Memory B cell (primary cell): ENCODE results near the gene TSHZ1.
A peak's percentile ranks its signal among the peaks of the same experiment; 100 is the strongest.
"Not testable (repeated sequence)": the region's sequence is repeated elsewhere in the genome, so short reads cannot be mapped to it uniquely, and the experiment has no call there.

Experiments
- ATAC-seq: fragments of 150-1000 bp; cut with Tn5 transposase; 2 replicates; pipeline ENCODE4 v1.10.0; 2021; ENCODE audit warnings: low read depth, mild to moderate bottlenecking, moderate library complexity
- DNase-seq, 2 donors: peaks; one replicate each; pipeline ENCODE4 v3.0.0; 2022; ENCODE audit warnings: low spot score in 2 of 2
- H3K27ac Mint-ChIP-seq: one replicate; pipeline ENCODE4 v1.8.0; 2022; ENCODE audit warnings: mild to moderate bottlenecking, moderate library complexity, mixed read lengths
- H3K27me3 Mint-ChIP-seq: one replicate; pipeline ENCODE4 v1.8.0; 2022; ENCODE audit warnings: mixed read lengths
- H3K36me3 Mint-ChIP-seq: one replicate; pipeline ENCODE4 v1.8.0; 2022; ENCODE audit warnings: mild to moderate bottlenecking, mixed read lengths
- H3K4me1 Mint-ChIP-seq: one replicate; pipeline ENCODE4 v1.8.0; 2022; ENCODE audit warnings: mixed read lengths
- H3K4me3 Mint-ChIP-seq: one replicate; pipeline ENCODE4 v1.8.0; 2022; ENCODE audit warnings: mild to moderate bottlenecking, moderate library complexity, mixed read lengths
- H3K9me3 Mint-ChIP-seq: one replicate; pipeline ENCODE4 v1.8.0; 2022; ENCODE audit warnings: mixed read lengths

Gene TSHZ1

DNA sequence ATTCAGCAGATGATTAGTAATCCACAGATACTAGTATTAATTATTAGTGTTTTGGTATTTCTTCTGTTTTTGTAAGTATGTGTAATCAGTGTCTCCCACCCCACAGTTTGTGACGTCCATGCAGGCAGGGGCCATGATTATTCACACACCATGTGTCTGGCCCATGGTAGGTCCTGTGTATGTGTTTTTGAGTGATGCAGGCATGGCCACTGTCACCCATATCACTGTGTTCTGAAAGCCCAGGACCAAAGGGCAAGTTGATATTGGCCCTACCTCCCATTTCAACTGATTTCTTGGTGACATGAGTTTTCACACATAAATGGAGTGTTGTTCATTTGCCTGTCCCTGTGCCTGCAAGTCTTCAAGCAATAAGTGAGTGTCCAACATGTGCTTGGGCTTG is 104.0 kb downstream of the TSHZ1 start:
- Mint-ChIP-seq H3K4me1 (peaks cover 3% of the 10 kb centered on the region), H3K27me3 (peaks cover 18% of the 10 kb centered on the region), H3K9me3 (peaks cover 2% of the 10 kb centered on the region), H3K4me3 (no peak overlapping the region), H3K27ac (no peak overlapping the region), H3K36me3 (no peaks in the 10 kb centered on the region)
- no peak for DNase-seq
- no peak for ATAC-seq

DNA sequence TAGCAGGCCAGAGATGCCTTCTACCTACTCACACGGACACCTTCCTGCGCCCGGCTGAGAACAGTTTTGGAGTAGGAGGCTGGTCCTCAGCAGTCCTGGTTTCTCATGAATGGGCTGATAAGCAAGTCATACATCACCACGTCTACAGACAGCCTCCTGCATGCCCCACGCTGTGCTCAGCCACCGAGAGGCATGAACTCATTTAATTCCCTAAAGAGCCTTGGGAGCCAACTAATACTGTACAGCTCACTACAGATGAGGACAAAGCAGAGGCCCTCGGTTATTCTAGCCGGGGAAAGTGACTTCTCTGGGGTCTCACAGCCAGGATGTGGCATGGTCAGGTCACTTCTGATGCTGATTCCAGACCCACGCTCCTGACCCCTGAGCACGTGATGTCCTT is 105.6 kb downstream of the TSHZ1 start:
- peaks cover 3% of the 10 kb centered on the region for H3K4me1 Mint-ChIP-seq

DNA sequence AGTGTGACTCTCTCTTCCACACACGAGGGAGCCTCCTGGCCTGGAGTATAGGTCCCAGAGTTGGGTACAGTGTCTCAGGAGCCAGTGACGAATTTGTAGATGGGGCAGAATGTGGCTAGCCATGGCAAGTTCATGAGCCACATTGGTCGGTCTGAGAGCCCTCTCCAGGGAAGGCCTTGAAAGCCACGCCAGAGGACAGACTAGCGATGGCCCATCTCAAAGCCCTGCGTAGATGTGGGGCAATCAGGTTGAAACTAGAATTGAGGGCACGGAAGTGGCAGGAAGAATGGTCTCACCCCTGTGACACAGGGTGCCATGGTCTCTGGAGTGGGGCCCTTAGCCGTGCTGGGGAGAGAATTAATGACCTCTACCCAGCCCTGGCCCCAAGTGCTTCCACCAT is 106.2 kb downstream of the TSHZ1 start:
- Mint-ChIP-seq H3K9me3 (no peaks in the 10 kb centered on the region), H3K36me3 (no peaks in the 10 kb centered on the region), H3K4me3 (no peak overlapping the region), H3K4me1 (peaks cover 3% of the 10 kb centered on the region), H3K27me3 (peaks cover 13% of the 10 kb centered on the region), H3K27ac (no peak overlapping the region)
- DNase-seq (no peak), ATAC-seq (no peak)

More for the DNA sequence above, 105.6 kb downstream of the TSHZ1 start:
- H3K4me3 Mint-ChIP-seq, result no peak overlapping the region
- no peaks in the 10 kb centered on the region for H3K9me3 Mint-ChIP-seq
- DNase-seq (no peak), ATAC-seq (no peak)
- peaks cover 13% of the 10 kb centered on the region for H3K27me3 Mint-ChIP-seq
- no peak overlapping the region for H3K27ac Mint-ChIP-seq
- no peaks in the 10 kb centered on the region for H3K36me3 Mint-ChIP-seq

DNA sequence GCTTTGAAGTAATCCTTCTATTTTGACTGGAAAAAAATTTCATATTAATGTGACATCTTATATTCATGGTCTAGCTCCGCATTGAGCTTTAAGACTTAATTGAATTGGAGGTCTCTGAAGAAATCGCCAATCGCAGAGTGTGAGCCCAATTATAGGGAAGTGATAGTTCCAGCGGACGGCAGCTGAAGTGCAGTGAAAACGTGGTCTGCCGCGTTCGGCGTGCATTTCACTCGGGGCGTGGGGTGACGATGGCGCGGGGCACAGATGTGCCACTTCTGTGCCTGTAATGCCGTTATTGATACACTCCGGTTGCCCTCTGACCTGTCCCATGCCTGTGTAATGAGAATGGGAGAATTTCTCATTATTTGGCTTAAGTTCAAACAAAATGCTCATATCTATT is 106.7 kb downstream of the TSHZ1 start:
- DNase-seq, result no peak
- peaks cover 14% of the 10 kb centered on the region for H3K27me3 Mint-ChIP-seq
- H3K36me3 Mint-ChIP-seq, result no peaks in the 10 kb centered on the region
- H3K4me1 Mint-ChIP-seq, result peaks cover 3% of the 10 kb centered on the region
- peak overlapping the region; percentile 21 for H3K4me3 Mint-ChIP-seq
- H3K27ac Mint-ChIP-seq, result no peak overlapping the region
- H3K9me3 Mint-ChIP-seq, result no peaks in the 10 kb centered on the region
- peak; percentile 58 for ATAC-seq

DNA sequence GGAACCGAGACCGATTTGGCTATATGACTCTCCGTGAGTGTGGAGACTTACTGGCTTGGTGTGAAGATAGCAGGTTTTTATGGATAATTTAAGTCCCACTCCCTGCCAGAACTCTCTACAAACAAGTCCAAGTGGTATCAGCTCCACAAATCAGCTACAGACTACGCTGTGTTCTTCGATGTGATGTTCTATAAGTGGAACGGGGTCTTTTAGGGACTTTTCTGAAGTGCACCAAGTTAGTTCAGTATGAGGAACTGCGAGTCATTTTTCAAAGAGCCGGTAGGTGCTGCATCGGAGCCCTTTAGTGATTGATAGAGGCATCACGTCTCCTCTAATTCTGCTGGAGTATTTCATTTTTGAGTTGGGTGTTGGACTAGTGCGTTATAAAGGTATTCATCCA is 107.1 kb downstream of the TSHZ1 start:
- Mint-ChIP-seq H3K4me1 (peaks cover 3% of the 10 kb centered on the region), H3K4me3 (peak overlapping the region; percentile 21), H3K9me3 (no peaks in the 10 kb centered on the region), H3K36me3 (no peaks in the 10 kb centered on the region), H3K27ac (no peak overlapping the region), H3K27me3 (peaks cover 13% of the 10 kb centered on the region)
- ATAC-seq (peak; percentile 56), DNase-seq (no peak)

DNA sequence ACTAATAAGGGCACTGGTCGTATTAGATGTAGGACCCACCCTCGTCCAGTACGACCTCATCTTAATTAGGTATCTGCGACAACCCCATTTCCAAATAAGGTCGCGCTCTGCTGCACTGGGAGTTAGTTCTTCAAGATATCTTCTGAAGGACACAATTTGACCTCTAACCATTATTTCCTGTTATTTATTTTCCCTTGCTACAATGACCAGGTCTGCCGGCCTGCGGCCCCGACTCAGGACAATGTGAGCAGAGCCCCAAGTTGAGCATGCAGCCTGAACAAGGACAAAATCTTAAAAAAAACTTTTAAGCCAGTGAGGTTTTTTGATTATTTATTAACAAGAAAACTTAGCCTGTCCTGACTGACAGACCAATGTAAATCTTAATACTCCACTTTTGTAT is 109.3 kb downstream of the TSHZ1 start:
- no peak for ATAC-seq
- Mint-ChIP-seq H3K4me1 (peaks cover 3% of the 10 kb centered on the region), H3K27me3 (peaks cover 10% of the 10 kb centered on the region), H3K27ac (no peak overlapping the region), H3K4me3 (no peak overlapping the region), H3K36me3 (no peaks in the 10 kb centered on the region), H3K9me3 (no peaks in the 10 kb centered on the region)
- DNase-seq, result no peak

DNA sequence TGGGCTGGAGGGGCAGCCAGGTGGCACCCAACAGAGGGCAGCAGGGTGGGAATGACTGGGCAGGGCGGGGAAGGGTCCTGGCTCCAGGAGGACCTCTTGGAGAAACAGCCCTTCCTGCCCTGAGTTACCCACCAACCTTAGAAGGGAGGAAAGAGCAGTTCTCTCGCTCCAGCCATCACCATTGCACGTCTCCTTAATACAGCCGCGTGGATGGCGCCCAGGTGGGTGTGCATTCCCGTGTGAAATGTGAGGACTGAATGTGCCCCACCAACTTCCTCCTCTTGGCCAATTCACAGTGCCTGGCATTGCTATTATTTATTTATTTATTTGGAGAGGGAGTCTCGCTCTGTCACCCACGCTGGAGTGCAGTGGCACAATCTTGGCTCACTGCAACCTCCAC is 109.9 kb downstream of the TSHZ1 start:
- Mint-ChIP-seq H3K4me3 (no peak overlapping the region), H3K27ac (no peak overlapping the region), H3K36me3 (no peaks in the 10 kb centered on the region), H3K4me1 (peaks cover 3% of the 10 kb centered on the region), H3K27me3 (peaks cover 10% of the 10 kb centered on the region), H3K9me3 (peaks cover 3% of the 10 kb centered on the region)
- no peak for DNase-seq
- no peak for ATAC-seq

DNA sequence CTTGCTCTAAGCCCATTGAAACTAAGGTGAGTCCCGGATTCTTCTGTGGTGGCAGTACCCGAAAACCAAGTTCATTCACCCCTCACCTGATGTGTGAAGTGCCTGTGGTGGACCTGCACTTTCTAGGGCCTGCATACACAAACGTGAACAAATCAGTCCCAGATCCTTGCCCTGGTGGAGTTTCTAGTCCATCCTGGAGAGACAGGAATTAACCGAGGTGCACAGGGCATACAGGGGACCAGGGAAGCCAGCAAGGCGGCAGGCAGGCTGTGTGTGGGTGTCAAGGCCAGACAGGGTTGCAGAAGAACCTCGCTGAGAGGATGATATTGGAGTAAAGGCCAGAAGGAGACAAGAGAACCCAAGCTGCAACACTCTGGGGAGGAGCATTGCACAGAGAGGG is 110.8 kb downstream of the TSHZ1 start:
- no peak overlapping the region for H3K27ac Mint-ChIP-seq
- H3K4me3 Mint-ChIP-seq, result no peak overlapping the region
- no peak for DNase-seq
- H3K36me3 Mint-ChIP-seq, result peaks cover 2% of the 10 kb centered on the region
- no peak for ATAC-seq
- H3K27me3 Mint-ChIP-seq, result peaks cover 10% of the 10 kb centered on the region
- H3K9me3 Mint-ChIP-seq, result peaks cover 7% of the 10 kb centered on the region
- H3K4me1 Mint-ChIP-seq, result peaks cover 3% of the 10 kb centered on the region

DNA sequence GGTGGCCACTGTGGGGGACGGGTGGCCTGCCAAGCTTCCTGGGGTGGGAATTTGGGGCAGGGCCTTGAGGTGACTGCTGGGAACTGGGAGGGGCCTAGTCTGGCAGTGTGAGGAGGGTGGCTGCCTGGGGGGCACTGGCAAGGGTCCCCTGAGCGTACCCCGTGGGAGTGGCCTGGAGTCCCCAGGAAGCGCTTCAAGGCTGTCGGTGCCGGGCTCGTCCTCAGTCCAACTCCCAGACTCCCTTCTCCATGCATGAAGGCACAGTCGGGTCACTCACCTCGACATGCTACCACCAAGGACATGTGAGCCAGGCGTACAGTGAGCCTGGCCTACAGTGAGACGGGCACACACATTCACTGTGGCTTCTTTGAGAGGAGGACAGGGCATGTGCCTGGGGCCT is 111.6 kb downstream of the TSHZ1 start:
- H3K4me1 Mint-ChIP-seq, result peaks cover 3% of the 10 kb centered on the region
- H3K27ac Mint-ChIP-seq, result no peak overlapping the region
- DNase-seq (no peak), ATAC-seq (no peak)
- H3K4me3 Mint-ChIP-seq, result no peak overlapping the region
- H3K36me3 Mint-ChIP-seq, result peaks cover 2% of the 10 kb centered on the region
- peaks cover 10% of the 10 kb centered on the region for H3K27me3 Mint-ChIP-seq
- peaks cover 11% of the 10 kb centered on the region for H3K9me3 Mint-ChIP-seq

DNA sequence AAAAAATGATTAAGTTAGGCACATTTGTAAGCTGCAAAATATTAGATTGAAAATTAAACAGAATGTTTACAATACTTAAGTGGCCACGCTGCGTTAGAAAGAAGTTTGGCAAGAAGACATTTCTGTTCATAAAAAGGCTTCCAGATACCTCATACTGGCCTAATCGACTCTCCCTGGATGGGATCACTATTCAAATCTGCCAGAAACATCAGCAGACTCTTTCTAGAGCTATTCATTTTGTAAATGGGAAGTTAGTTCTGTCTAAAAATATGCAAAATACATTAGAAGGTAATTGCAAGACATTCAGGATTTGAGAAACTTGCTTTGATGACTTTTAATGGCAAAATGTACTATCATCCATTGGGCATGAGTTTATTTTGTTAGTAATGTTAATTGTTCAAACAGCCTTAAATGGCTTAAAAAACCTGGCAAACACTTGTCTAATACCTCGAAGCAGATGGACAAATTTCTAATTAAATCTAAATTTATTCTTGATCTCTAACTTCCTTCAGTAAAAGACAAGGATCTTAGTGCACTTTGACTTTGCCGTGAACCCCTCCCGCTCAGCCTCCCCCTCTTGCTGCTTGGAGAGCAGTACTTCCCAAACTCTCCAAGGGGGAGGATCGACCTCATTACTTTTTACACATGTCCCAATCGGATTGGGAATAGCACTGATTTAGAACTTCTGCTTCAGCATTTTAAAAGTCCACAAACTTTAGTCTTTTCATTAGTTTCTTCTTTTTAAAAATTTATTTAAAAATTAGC is 113.4 kb downstream of the TSHZ1 start:
- peaks cover 15% of the 10 kb centered on the region for H3K9me3 Mint-ChIP-seq
- no peak overlapping the region for H3K27ac Mint-ChIP-seq
- ATAC-seq (no peak), DNase-seq (no peak)
- H3K4me1 Mint-ChIP-seq, result no peaks in the 10 kb centered on the region
- no peak overlapping the region for H3K4me3 Mint-ChIP-seq
- H3K36me3 Mint-ChIP-seq, result peaks cover 2% of the 10 kb centered on the region
- H3K27me3 Mint-ChIP-seq, result peaks cover 6% of the 10 kb centered on the region

DNA sequence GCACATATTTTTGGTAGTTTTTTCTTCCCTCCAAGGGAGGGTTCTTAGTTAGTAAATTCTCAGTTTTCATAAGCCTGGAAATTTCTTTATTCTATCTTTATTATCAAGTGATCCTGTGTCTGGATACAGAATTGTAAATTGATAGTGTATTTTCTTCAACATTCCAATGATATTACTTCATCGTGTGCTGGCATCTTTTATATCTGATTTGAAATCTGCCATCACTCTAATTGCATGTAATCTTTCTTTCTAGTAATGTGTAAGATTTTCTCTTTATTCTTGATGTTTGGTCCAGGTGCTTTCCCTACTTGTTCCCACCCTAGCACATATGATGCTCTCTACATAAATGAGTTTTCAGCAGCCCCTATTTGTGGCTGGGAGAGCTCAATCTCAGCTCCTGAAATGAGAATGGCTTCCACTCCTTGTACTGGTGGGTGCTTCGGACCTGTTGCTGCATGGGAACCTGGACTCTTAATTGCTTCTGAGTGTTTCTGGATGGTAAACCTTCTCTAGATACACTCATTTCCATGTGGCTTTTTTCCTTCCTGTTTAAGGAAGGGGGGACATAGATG is 114.2 kb downstream of the TSHZ1 start:
- H3K4me1 Mint-ChIP-seq, result no peaks in the 10 kb centered on the region
- DNase-seq (no peak), ATAC-seq (no peak)
- peaks cover 2% of the 10 kb centered on the region for H3K36me3 Mint-ChIP-seq
- no peak overlapping the region for H3K4me3 Mint-ChIP-seq
- H3K9me3 Mint-ChIP-seq, result peaks cover 15% of the 10 kb centered on the region
- H3K27ac Mint-ChIP-seq, result no peak overlapping the region
- H3K27me3 Mint-ChIP-seq, result peaks cover 6% of the 10 kb centered on the region

DNA sequence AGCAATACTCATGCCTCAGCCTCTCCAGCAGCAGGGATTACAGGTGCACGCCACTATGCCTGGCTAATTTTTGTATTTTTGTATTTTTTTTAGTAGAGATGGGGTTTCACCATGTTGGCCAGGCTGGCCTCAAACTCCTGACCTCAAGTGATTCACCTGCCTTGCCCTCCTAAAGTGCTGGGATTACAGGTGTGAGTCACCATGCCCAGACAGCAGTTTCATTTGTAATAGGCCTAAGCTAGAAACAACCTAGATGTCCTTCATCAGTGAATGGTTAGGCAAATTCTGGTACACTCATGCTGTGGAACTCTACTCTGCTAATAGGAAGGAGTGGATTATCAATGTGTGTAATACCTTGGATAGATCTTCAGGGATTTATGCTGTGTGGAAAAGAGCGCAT is 119.2 kb downstream of the TSHZ1 start:
- H3K36me3 Mint-ChIP-seq, H3K27ac Mint-ChIP-seq, H3K4me3 Mint-ChIP-seq, ATAC-seq, H3K27me3 Mint-ChIP-seq, DNase-seq, H3K4me1 Mint-ChIP-seq: not testable (repeated sequence)
- peaks cover 15% of the 10 kb centered on the region for H3K9me3 Mint-ChIP-seq

DNA sequence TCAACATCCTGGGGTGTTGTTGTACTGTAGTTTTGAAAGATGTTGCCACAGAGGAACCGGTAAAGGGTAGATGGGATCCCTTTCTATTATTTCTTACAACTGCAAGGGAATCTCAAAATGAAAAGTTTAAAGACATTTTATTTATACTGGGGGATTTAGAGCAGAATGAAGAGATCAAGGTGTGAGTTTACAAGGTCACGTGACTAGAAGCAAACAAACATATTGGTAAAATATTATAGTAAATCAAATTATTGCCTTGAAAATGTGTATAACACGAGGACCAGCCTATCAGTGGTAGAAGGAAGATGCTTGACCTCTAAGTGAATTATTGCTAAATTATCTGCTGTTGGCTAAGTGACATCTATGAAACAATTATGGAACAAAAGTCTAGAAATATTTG is 119.7 kb downstream of the TSHZ1 start:
- Mint-ChIP-seq H3K9me3 (peaks cover 14% of the 10 kb centered on the region), H3K36me3 (peaks cover 2% of the 10 kb centered on the region), H3K27me3 (no peaks in the 10 kb centered on the region), H3K4me1 (no peaks in the 10 kb centered on the region), H3K27ac (no peak overlapping the region), H3K4me3 (no peak overlapping the region)
- DNase-seq (no peak), ATAC-seq (no peak)

DNA sequence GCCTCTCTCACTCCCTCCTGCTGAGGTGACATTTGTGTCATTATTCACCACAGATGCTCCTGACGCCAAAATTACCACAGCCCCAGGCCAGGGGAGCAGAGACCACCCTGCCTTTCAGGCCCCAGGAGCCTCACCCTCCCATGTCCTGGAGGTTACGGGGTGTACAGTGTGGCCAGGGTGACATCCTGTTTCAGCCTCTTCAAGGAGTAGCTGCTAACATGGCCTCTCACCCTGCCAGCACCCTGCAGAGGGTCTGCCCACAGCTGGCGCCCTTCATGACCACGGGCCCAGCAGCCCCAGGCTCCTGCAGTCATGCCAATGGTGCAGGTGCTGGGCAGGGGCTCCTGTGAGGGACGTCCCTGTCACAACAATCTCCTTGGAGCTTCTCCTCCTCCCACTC is 124.3 kb downstream of the TSHZ1 start:
- ATAC-seq (no peak), DNase-seq (no peak)
- Mint-ChIP-seq H3K9me3 (no peaks in the 10 kb centered on the region), H3K4me1 (no peaks in the 10 kb centered on the region), H3K27me3 (peaks cover 2% of the 10 kb centered on the region), H3K4me3 (no peak overlapping the region), H3K27ac (no peak overlapping the region), H3K36me3 (no peaks in the 10 kb centered on the region)

DNA sequence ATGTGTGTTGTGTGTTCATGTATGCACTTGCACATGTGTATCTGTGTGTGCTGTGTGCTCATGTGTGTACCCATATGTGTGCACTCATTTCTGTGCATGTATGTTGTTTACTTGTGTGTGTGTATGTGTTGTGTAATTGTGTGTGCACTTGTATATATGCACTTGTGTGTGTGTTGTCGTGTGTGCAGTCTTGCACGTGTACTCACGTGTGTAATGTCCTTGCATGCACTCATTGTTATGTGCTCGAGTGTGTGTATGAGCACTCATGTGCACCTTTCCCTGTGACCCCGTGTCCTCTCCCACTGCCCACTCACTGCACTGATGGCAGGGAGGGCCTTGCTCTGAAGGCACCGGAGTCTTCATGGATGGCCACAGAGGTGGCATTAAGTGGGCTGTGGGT is 124.9 kb downstream of the TSHZ1 start:
- no peak overlapping the region for H3K27ac Mint-ChIP-seq
- DNase-seq (no peak), ATAC-seq (no peak)
- H3K36me3 Mint-ChIP-seq, result no peaks in the 10 kb centered on the region
- H3K4me1 Mint-ChIP-seq, result no peaks in the 10 kb centered on the region
- H3K27me3 Mint-ChIP-seq, result peaks cover 2% of the 10 kb centered on the region
- no peak overlapping the region for H3K4me3 Mint-ChIP-seq
- no peaks in the 10 kb centered on the region for H3K9me3 Mint-ChIP-seq
